ENCODE measurements around the gene MYO7B. TPM values are rescaled to one million over a fixed set of nuclear protein-coding genes. Genes with fewer than 3 reads are reported as not detected.
A peak's percentile ranks its signal among the peaks of the same experiment; 100 is the strongest.

MYO7B gene
- total RNA-seq, 1 donor: under 0.01 TPM

- Histone ChIP-seq H3K36me3 (ENCODE audit: insufficient read depth, low read length) (no peaks in the 10 kb centered on the region), H3K27me3 (ENCODE audit: insufficient read depth, low read length) (peaks cover 2% of the 10 kb centered on the region), H2AFZ (ENCODE audit: low read length) (no peak overlapping the region), H3K4me1 (ENCODE audit: insufficient read depth, low read length) (peaks cover 30% of the 10 kb centered on the region), H3K79me2 (ENCODE audit: insufficient read depth, low read length) (no peaks in the 10 kb centered on the region), H3K4me3 (ENCODE audit: insufficient read depth, low read length) (no peak overlapping the region), H3K27ac (ENCODE audit: low read depth, low read length) (no peak overlapping the region), H3K4me2 (ENCODE audit: insufficient read depth, low read length) (no peak overlapping the region), H3K9me3 (ENCODE audit: low read depth, low read length) (no peaks in the 10 kb centered on the region), H4K20me1 (ENCODE audit: insufficient read depth, low read length) (no peaks in the 10 kb centered on the region)
- TF ChIP-seq, protein P1, sequence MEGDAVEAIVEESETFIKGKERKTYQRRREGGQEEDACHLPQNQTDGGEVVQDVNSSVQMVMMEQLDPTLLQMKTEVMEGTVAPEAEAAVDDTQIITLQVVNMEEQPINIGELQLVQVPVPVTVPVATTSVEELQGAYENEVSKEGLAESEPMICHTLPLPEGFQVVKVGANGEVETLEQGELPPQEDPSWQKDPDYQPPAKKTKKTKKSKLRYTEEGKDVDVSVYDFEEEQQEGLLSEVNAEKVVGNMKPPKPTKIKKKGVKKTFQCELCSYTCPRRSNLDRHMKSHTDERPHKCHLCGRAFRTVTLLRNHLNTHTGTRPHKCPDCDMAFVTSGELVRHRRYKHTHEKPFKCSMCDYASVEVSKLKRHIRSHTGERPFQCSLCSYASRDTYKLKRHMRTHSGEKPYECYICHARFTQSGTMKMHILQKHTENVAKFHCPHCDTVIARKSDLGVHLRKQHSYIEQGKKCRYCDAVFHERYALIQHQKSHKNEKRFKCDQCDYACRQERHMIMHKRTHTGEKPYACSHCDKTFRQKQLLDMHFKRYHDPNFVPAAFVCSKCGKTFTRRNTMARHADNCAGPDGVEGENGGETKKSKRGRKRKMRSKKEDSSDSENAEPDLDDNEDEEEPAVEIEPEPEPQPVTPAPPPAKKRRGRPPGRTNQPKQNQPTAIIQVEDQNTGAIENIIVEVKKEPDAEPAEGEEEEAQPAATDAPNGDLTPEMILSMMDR (IDR thresholded peaks at IDR 0.05; ENCODE audit: extremely low read depth, low read depth, low read length): no peak
- peak; percentile 29 for DNase-seq (ENCODE audit: insufficient read length, low spot score, missing footprints)
Measured at GRCh38 chr2:127563458-127564428, 28.3 kb downstream of the MYO7B start.

DNA sequence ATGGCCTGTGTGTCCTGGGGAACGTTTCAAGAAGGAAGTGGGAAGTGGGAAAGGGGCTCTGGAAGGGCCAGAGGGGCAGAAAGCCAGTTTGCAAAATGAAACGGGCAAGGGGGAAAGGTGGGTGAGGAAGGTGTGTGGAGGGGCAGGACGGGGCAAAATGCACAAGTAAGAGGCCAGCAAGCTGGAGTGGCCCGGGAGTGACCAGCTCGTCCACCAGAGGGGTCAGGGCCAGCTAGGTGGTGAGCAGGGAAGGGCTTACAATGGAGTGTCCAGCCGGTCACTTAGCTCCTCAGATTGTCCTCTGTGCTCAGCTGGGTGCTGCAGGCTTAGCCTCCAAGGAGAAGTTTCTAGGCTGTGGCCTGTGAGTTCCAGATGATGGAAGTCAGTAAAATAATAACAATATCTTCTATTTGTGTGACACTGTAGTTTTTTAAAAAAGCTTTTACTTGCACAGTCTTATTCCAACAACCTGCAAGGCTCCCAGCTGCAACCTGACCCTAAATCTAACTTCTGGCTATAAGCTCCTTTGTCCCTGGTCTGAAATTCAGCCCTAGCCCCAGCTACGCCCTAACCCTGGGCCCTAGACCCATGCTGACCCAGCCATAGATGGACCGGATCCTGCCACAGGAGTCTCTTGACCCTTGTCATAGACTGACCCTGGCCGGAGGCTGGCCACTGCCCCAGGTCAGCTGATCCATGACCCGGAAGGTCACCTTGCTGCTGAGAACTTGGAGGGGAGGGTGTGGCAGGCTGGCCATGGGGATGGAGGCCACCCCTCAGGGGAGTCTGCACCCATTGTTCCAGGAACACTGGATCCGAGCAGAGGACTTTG lies 29.2 kb downstream of the MYO7B start:
- Histone ChIP-seq H3K27ac (ENCODE audit: low read depth, low read length) (no peak overlapping the region), H4K20me1 (ENCODE audit: insufficient read depth, low read length) (no peaks in the 10 kb centered on the region), H3K36me3 (ENCODE audit: insufficient read depth, low read length) (no peaks in the 10 kb centered on the region), H3K4me3 (ENCODE audit: insufficient read depth, low read length) (no peak overlapping the region), H3K79me2 (ENCODE audit: insufficient read depth, low read length) (no peaks in the 10 kb centered on the region), H3K4me1 (ENCODE audit: insufficient read depth, low read length) (peaks cover 38% of the 10 kb centered on the region), H3K27me3 (ENCODE audit: insufficient read depth, low read length) (no peaks in the 10 kb centered on the region), H3K9me3 (ENCODE audit: low read depth, low read length) (no peaks in the 10 kb centered on the region), H3K4me2 (ENCODE audit: insufficient read depth, low read length) (no peak overlapping the region), H2AFZ (ENCODE audit: low read length) (no peak overlapping the region)
- TF ChIP-seq, protein P1 (IDR thresholded peaks at IDR 0.05; ENCODE audit: extremely low read depth, low read depth, low read length): no peak
- DNase-seq (ENCODE audit: insufficient read length, low spot score, missing footprints): peak; percentile 75

GRCh38 chr2:127565261-127566138 lies 30.0 kb downstream of the MYO7B start:
- no peaks in the 10 kb centered on the region for H3K79me2 ChIP-seq (ENCODE audit: insufficient read depth, low read length)
- peaks cover 35% of the 10 kb centered on the region for H3K4me1 ChIP-seq (ENCODE audit: insufficient read depth, low read length)
- no peak overlapping the region for H3K4me2 ChIP-seq (ENCODE audit: insufficient read depth, low read length)
- H4K20me1 ChIP-seq (ENCODE audit: insufficient read depth, low read length): no peaks in the 10 kb centered on the region
- no peaks in the 10 kb centered on the region for H3K36me3 ChIP-seq (ENCODE audit: insufficient read depth, low read length)
- peak; percentile 30 for DNase-seq (ENCODE audit: insufficient read length, low spot score, missing footprints)
- H3K27ac ChIP-seq (ENCODE audit: low read depth, low read length): no peak overlapping the region
- TF ChIP-seq, protein P1 (IDR thresholded peaks at IDR 0.05; ENCODE audit: extremely low read depth, low read depth, low read length): no peak
- no peaks in the 10 kb centered on the region for H3K9me3 ChIP-seq (ENCODE audit: low read depth, low read length)
- no peak overlapping the region for H3K4me3 ChIP-seq (ENCODE audit: insufficient read depth, low read length)
- no peaks in the 10 kb centered on the region for H3K27me3 ChIP-seq (ENCODE audit: insufficient read depth, low read length)
- H2AFZ ChIP-seq (ENCODE audit: low read length): no peak overlapping the region
